ENCODE measurements around the gene P2RX3.
A peak's percentile ranks its signal among the peaks of the same experiment; 100 is the strongest.

The P2RX3 gene

DNA sequence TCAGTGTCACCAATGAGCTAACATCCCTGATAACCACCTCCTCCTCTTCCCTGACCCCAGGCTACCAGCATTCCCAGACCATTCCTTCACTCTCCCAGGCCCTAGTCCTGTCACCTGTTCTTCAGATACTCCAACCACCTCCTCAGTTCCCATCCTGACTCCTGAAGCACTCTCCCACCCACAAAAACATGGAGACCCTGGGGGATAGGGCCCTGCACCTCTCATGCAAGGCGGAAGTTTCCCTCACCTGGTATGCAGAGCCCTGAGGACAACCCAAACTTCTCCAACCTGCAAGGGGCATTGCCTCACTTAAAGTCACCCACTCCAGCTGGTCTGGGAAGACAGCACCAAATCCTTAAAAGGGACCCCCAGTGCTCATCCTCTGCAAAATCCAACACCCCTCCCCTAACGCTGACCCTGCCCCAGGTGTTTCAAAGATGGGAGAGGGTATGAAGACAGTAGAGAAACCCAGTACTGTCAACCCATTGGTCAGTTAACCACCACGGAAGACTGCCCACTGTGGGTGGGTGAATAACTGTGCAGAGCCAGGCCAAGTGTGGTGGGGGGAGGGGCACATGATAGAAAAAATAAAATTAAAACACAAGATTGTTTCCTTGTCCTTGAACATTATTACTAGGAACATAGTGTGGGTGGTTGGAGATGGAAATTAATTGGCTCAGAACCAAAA, 14.8 kb upstream of the P2RX3 start:
- Histone ChIP-seq H3K36me3 (ENCODE audit: control insufficient read depth in 2 of 2, insufficient read depth in 1 of 2, low read length in 2 of 2) (peaks cover 6 to 48% of the 10 kb centered on the region in 2 experiments; a peak in 2 of 3 replicates), H3K4me3 (ENCODE audit: low read depth, low read length) (peak overlapping the region; percentile 68), H3K27ac (ENCODE audit: extremely low read depth, low read depth, low read length) (peak overlapping the region; percentile 3; the same call in 1 of the 2 replicates), H3K9me3 (ENCODE audit: control insufficient read depth, insufficient read depth, low read depth, low read length) (no peaks in the 10 kb centered on the region), H3K4me1 (ENCODE audit: control insufficient read depth, insufficient read depth, low read length) (peaks cover 7% of the 10 kb centered on the region)
- TF ChIP-seq ZNF341 (tag by site-specific recombination; IDR thresholded peaks at IDR 0.05; ENCODE audit: low read depth), result no peak
- TF ChIP-seq SP2 (tag by site-specific recombination; IDR thresholded peaks at IDR 0.05), result peak; percentile 21; the same call in 1 of the 2 replicates
- CTCF ChIA-PET, result interaction anchor here (0.6 to 2.0 kb wide), 3 partner anchors 11 to 46 kb away, joined by 3 to 7 read pairs (median 7); no protein-coding TSS in a partner anchor
- POLR2A ChIA-PET, result interaction anchor here (0.9 to 6.5 kb wide), 4 partner anchors 11 to 23 kb away, joined by 3 to 95 read pairs (median 42); partner anchors contain the start of gene SSRP1

DNA sequence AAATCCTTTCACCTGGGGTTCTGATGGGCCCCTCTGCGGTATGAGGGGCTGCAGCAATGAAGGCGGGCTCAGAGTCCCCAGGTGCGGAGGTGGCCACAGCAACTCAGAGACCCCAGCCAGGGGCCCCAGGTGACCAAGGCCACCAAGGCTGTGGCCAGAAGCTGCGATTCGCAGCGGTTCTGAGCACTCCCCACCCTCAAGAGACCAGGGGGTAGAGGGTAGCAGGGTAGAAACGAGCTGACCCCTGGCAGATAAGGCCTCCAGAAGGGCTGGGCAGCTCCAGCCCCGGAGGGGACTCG, 14.3 kb upstream of the P2RX3 start:
- POLR2A ChIA-PET, result interaction anchor here (0.9 to 6.5 kb wide), 4 partner anchors 11 to 22 kb away, joined by 3 to 95 read pairs (median 42); partner anchors contain the start of gene SSRP1
- peaks cover 6 to 49% of the 10 kb centered on the region in 2 experiments; a peak in 2 of 3 replicates for H3K36me3 ChIP-seq (ENCODE audit: control insufficient read depth in 2 of 2, insufficient read depth in 1 of 2, low read length in 2 of 2)
- peaks cover 7% of the 10 kb centered on the region for H3K4me1 ChIP-seq (ENCODE audit: control insufficient read depth, insufficient read depth, low read length)
- TF ChIP-seq ZNF19 (tag by site-specific recombination; IDR thresholded peaks at IDR 0.05; ENCODE audit: low read depth), result no peak
- H3K4me3 ChIP-seq (ENCODE audit: low read depth, low read length), result peak overlapping the region; percentile 68
- CTCF ChIA-PET, result interaction anchor here (0.6 kb wide), 1 partner anchor 47 kb away, joined by 3 read pairs; no protein-coding TSS in a partner anchor
- H3K9me3 ChIP-seq (ENCODE audit: control insufficient read depth, insufficient read depth, low read depth, low read length), result no peaks in the 10 kb centered on the region
- H3K27ac ChIP-seq (ENCODE audit: extremely low read depth, low read depth, low read length), result peak overlapping the region; percentile 47; the same call in 1 of the 2 replicates

DNA sequence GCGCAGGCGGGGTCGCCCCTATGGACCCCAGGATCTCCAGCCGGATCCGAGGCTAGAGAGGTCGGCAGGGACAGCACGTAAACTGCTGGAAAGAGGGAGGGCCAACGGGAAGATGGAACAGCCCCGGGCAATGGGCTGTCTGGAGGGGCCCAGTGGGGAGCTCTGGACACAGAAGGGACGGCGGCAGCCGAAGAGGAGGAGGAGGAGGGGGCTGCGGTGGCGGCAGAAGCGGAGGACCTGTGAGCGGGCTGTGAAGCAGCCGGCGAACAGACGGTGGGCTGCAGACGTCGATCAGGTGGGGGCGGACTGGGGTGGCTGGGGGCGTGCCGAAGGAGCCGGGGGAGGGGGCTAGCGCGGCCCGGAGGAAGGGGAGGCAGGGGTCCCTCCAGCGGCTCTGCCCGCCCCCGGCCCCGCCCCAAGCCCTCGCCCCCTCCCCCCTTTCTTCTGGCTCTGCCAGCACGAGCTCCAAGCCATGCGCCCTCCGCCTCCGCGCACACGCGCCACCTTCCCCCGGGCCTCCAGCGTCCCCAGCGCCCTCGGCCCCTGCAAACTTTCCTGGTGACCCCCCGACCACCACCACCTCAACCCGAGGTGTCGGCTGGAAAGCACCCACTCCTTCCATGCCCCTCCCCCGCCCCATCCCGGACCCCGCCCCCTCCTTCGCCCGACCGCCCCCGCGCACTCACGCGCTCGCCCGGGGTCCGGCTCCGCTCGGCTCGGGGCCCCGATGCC, 13.8 kb upstream of the P2RX3 start:
- ChIA-PET CTCF (interaction anchor here (0.6 kb wide), 1 partner anchor 47 kb away, joined by 3 read pairs; no protein-coding TSS in a partner anchor), POLR2A (interaction anchor here (0.9 to 6.5 kb wide), 7 partner anchors 11 to 29 kb away, joined by 3 to 95 read pairs (median 8); partner anchors contain the start of genes P2RX3 and SSRP1)
- Histone ChIP-seq H3K9me3 (ENCODE audit: control insufficient read depth, insufficient read depth, low read depth, low read length) (no peaks in the 10 kb centered on the region), H3K4me1 (ENCODE audit: control insufficient read depth, insufficient read depth, low read length) (peaks cover 7% of the 10 kb centered on the region), H3K36me3 (ENCODE audit: control insufficient read depth in 2 of 2, insufficient read depth in 1 of 2, low read length in 2 of 2) (peaks cover 6 to 50% of the 10 kb centered on the region in 2 experiments; a peak in 2 of 3 replicates), H3K4me3 (ENCODE audit: low read depth, low read length) (peak overlapping the region; percentile 68), H3K27ac (ENCODE audit: extremely low read depth, low read depth, low read length) (peak overlapping the region; percentile 70; the same call in 1 of the 2 replicates)
- TF ChIP-seq EGR2 (tag by site-specific recombination; IDR thresholded peaks at IDR 0.05; ENCODE audit: low read depth) (peak; percentile 33; the same call in 1 of the 2 replicates), TRIM28 (IDR thresholded peaks at IDR 0.05; ENCODE audit: borderline replicate concordance, low read length) (no peak), ZFHX2 (tag by site-specific recombination; conservative IDR thresholded peaks at IDR 0.05) (peak; percentile 40), ZNF341 (tag by site-specific recombination; IDR thresholded peaks at IDR 0.05; ENCODE audit: low read depth) (peak; percentile 99), GLIS2 (tag by site-specific recombination; IDR thresholded peaks at IDR 0.05) (peak; percentile 65; the same call in 1 of the 2 replicates), ZNF335 (tag by site-specific recombination; conservative IDR thresholded peaks at IDR 0.05) (0 out of 2 replicates have a peak, but pooled peaks have one; percentile 34), SP2 (tag by site-specific recombination; IDR thresholded peaks at IDR 0.05) (peak; percentile 42; the same call in 1 of the 2 replicates), ZIC2 (tag by site-specific recombination; IDR thresholded peaks at IDR 0.05) (peak; percentile 48), ZNF791 (tag by site-specific recombination; IDR thresholded peaks at IDR 0.05) (no peak), ZFP69B (tag by site-specific recombination; IDR thresholded peaks at IDR 0.05) (peak; percentile 31; the same call in 1 of the 2 replicates), ZNF48 (tag by site-specific recombination; IDR thresholded peaks at IDR 0.05) (no peak)
- TF ChIP-seq, protein P1, sequence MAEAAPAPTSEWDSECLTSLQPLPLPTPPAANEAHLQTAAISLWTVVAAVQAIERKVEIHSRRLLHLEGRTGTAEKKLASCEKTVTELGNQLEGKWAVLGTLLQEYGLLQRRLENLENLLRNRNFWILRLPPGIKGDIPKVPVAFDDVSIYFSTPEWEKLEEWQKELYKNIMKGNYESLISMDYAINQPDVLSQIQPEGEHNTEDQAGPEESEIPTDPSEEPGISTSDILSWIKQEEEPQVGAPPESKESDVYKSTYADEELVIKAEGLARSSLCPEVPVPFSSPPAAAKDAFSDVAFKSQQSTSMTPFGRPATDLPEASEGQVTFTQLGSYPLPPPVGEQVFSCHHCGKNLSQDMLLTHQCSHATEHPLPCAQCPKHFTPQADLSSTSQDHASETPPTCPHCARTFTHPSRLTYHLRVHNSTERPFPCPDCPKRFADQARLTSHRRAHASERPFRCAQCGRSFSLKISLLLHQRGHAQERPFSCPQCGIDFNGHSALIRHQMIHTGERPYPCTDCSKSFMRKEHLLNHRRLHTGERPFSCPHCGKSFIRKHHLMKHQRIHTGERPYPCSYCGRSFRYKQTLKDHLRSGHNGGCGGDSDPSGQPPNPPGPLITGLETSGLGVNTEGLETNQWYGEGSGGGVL (tag by site-specific recombination; IDR thresholded peaks at IDR 0.05), result peak; percentile 51
- TF ChIP-seq, protein P2, sequence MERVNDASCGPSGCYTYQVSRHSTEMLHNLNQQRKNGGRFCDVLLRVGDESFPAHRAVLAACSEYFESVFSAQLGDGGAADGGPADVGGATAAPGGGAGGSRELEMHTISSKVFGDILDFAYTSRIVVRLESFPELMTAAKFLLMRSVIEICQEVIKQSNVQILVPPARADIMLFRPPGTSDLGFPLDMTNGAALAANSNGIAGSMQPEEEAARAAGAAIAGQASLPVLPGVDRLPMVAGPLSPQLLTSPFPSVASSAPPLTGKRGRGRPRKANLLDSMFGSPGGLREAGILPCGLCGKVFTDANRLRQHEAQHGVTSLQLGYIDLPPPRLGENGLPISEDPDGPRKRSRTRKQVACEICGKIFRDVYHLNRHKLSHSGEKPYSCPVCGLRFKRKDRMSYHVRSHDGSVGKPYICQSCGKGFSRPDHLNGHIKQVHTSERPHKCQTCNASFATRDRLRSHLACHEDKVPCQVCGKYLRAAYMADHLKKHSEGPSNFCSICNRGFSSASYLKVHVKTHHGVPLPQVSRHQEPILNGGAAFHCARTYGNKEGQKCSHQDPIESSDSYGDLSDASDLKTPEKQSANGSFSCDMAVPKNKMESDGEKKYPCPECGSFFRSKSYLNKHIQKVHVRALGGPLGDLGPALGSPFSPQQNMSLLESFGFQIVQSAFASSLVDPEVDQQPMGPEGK (tag by site-specific recombination; IDR thresholded peaks at IDR 0.05), result peak; percentile 70
